GM18526 (cell line): Measurements from ENCODE around the gene TBC1D22A.

Experiments used
- POLR2A ChIP-seq: IDR thresholded peaks from 3 replicates; pipeline ENCODE4 v1.6.1; 2011; ENCODE audit not compliant: insufficient read length; ENCODE audit errors: extremely low read depth

TBC1D22A gene

GRCh38 chr22:47196166-47196849 is 433.9 kb downstream of the TBC1D22A start:
- no peak for TF ChIP-seq POLR2A

- TF ChIP-seq POLR2A = no peak
These were observed 434.7 kb downstream of the TBC1D22A start for GRCh38 chr22:47196881-47197772.

GRCh38 chr22:47197773-47198500 is 435.5 kb downstream of the TBC1D22A start:
- no peak for TF ChIP-seq POLR2A

GRCh38 chr22:47198801-47199251 is 436.4 kb downstream of the TBC1D22A start:
- no peak for TF ChIP-seq POLR2A

GRCh38 chr22:47199261-47199978 is 437.0 kb downstream of the TBC1D22A start:
- TF ChIP-seq POLR2A = no peak

- TF ChIP-seq POLR2A = no peak
These were observed 437.5 kb downstream of the TBC1D22A start for GRCh38 chr22:47199979-47200272.

GRCh38 chr22:47200273-47201051 is 438.0 kb downstream of the TBC1D22A start:
- TF ChIP-seq POLR2A = no peak

- TF ChIP-seq POLR2A = no peak
These were observed 438.9 kb downstream of the TBC1D22A start for GRCh38 chr22:47201186-47201995.

GRCh38 chr22:47201996-47202818 is 439.8 kb downstream of the TBC1D22A start:
- TF ChIP-seq POLR2A = no peak

GRCh38 chr22:47202819-47203553 is 440.5 kb downstream of the TBC1D22A start:
- TF ChIP-seq POLR2A = no peak

GRCh38 chr22:47203554-47203991 is 441.1 kb downstream of the TBC1D22A start:
- TF ChIP-seq POLR2A = no peak
